Measurements from ENCODE around the gene PPP1R13L.

- TF ChIP-seq, protein P1, sequence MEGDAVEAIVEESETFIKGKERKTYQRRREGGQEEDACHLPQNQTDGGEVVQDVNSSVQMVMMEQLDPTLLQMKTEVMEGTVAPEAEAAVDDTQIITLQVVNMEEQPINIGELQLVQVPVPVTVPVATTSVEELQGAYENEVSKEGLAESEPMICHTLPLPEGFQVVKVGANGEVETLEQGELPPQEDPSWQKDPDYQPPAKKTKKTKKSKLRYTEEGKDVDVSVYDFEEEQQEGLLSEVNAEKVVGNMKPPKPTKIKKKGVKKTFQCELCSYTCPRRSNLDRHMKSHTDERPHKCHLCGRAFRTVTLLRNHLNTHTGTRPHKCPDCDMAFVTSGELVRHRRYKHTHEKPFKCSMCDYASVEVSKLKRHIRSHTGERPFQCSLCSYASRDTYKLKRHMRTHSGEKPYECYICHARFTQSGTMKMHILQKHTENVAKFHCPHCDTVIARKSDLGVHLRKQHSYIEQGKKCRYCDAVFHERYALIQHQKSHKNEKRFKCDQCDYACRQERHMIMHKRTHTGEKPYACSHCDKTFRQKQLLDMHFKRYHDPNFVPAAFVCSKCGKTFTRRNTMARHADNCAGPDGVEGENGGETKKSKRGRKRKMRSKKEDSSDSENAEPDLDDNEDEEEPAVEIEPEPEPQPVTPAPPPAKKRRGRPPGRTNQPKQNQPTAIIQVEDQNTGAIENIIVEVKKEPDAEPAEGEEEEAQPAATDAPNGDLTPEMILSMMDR (IDR thresholded peaks at IDR 0.05; ENCODE audit: poor library complexity, severe bottlenecking) = no peak
- TF ChIP-seq EP300 (conservative IDR thresholded peaks at IDR 0.05; ENCODE audit: poor library complexity, severe bottlenecking) (no peak), MXI1 (conservative IDR thresholded peaks at IDR 0.05; ENCODE audit: poor library complexity, severe bottlenecking) (no peak), POLR2AphosphoS5 (IDR thresholded peaks at IDR 0.05) (no peak), SMC3 (conservative IDR thresholded peaks at IDR 0.05; ENCODE audit: poor library complexity) (no peak), RAD21 (conservative IDR thresholded peaks at IDR 0.05) (no peak), EZH2 (IDR thresholded peaks at IDR 0.05; ENCODE audit: borderline replicate concordance, insufficient read depth, low read length, poor library complexity, severe bottlenecking) (no peak), TAF1 (IDR thresholded peaks at IDR 0.05; ENCODE audit: low read depth) (no peak)
- TF ChIP-seq, protein P2, sequence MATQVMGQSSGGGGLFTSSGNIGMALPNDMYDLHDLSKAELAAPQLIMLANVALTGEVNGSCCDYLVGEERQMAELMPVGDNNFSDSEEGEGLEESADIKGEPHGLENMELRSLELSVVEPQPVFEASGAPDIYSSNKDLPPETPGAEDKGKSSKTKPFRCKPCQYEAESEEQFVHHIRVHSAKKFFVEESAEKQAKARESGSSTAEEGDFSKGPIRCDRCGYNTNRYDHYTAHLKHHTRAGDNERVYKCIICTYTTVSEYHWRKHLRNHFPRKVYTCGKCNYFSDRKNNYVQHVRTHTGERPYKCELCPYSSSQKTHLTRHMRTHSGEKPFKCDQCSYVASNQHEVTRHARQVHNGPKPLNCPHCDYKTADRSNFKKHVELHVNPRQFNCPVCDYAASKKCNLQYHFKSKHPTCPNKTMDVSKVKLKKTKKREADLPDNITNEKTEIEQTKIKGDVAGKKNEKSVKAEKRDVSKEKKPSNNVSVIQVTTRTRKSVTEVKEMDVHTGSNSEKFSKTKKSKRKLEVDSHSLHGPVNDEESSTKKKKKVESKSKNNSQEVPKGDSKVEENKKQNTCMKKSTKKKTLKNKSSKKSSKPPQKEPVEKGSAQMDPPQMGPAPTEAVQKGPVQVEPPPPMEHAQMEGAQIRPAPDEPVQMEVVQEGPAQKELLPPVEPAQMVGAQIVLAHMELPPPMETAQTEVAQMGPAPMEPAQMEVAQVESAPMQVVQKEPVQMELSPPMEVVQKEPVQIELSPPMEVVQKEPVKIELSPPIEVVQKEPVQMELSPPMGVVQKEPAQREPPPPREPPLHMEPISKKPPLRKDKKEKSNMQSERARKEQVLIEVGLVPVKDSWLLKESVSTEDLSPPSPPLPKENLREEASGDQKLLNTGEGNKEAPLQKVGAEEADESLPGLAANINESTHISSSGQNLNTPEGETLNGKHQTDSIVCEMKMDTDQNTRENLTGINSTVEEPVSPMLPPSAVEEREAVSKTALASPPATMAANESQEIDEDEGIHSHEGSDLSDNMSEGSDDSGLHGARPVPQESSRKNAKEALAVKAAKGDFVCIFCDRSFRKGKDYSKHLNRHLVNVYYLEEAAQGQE (IDR thresholded peaks at IDR 0.05; ENCODE audit: borderline replicate concordance) = no peak
Measured at GRCh38 chr19:45340899-45341453, 63.9 kb downstream of the PPP1R13L start.
